K562 (cell line): ENCODE data around the gene MOXD1. TPM values are rescaled to one million over a fixed set of nuclear protein-coding genes. Genes with fewer than 3 reads are reported as not detected.

ENCODE experiments used
- ATAC-seq: fragments of 200-7000 bp; cut with Tn5 transposase; 3 replicates; pipeline ENCODE4 v1.9.1; 2020; ENCODE audit warnings: moderate library complexity
- BruUV-seq: library from RNA; stranded (reverse); fragments of 400-500 nt; replicated peaks from 2 replicates; lab custom pipeline; 2021; lab: Mats Ljungman, UMichigan
- CTCF ChIA-PET: fragments of 300-600 bp; formaldehyde crosslinking; extraction: SDS; loops from one replicate; lab custom pipeline; 2021; ENCODE audit warnings: low intra/inter-chr PET ratio; lab: Yijun Ruan, JAX
- POLR2A ChIA-PET: fragments of 300-600, 350-650 bp; sonication (Branson Sonifier 250); formaldehyde crosslinking; extraction: SDS; loops from one replicate; lab custom pipeline; 2021; ENCODE audit warnings: antibody characterized with exemption, inconsistent platforms; lab: Yijun Ruan, JAX
- DNase-seq, 4 experiments: peaks; one replicate each; pipeline versions ENCODE4 v3.0.0 to v3.0.0-alpha.2; 2011 to 2018; ENCODE audit warnings: low spot score in 3 of 4, mixed read lengths in 3 of 4; ENCODE audit errors: extremely low read depth in 1 of 4
- FAIRE-seq: peaks from 2 replicates; lab custom pipeline; 2011; peaks lifted over from hg19 to GRCh38; lab: Jason Lieb, UNC
- H2AFZ ChIP-seq: 2 replicates; pipeline ENCODE4 v1.6.0; 2011; ENCODE audit warnings: low read depth, low read length, control low read depth, inconsistent platforms
- H3K27ac ChIP-seq: fragments of 200-600 bp; 3 replicates; pipeline ENCODE4 v1.8.0; 2011; ENCODE audit warnings: low read depth, mild to moderate bottlenecking, control low read depth, inconsistent platforms, low read length, moderate library complexity, mixed read lengths; ENCODE audit errors: extremely low read depth
- H3K27me3 ChIP-seq, 2 experiments: fragments of 300-600 bp in 1 of 2; 2 replicates in 1 of 2; 3 replicates in 1 of 2; pipeline versions ENCODE4 v1.6.0 to v1.8.0; 2011; ENCODE audit warnings: inconsistent platforms in 2 of 2, low read length in 2 of 2, mild to moderate bottlenecking in 1 of 2, mixed read lengths in 1 of 2, moderate library complexity in 1 of 2; ENCODE audit not compliant: control insufficient read depth in 2 of 2, insufficient read depth in 2 of 2
- H3K36me3 ChIP-seq: fragments of 300-600 bp; 3 replicates; pipeline ENCODE4 v1.8.0; 2011; ENCODE audit warnings: mild to moderate bottlenecking, low read length, inconsistent platforms; ENCODE audit not compliant: control insufficient read depth, insufficient read depth
- H3K4me1 ChIP-seq, 2 experiments: fragments of 200-600 bp in 1 of 2; replicated peaks in 1 of 2; 2 replicates in 1 of 2; 3 replicates in 1 of 2; pipeline versions ENCODE4 v1.5.1 to v1.8.0; 2011; ENCODE audit warnings: inconsistent platforms in 2 of 2, low read length in 2 of 2, mild to moderate bottlenecking in 1 of 2, mixed read lengths in 1 of 2, moderate library complexity in 1 of 2; ENCODE audit not compliant: control insufficient read depth in 2 of 2, insufficient read depth in 2 of 2
- H3K4me2 ChIP-seq: 2 replicates; pipeline ENCODE4 v1.6.1; 2011; ENCODE audit warnings: low read length, control low read depth, inconsistent platforms, mixed read lengths; ENCODE audit not compliant: insufficient read depth
- H3K4me3 ChIP-seq: fragments of 200-600 bp; sonication (generic), shearing (Covaris generic); 2 replicates; pipeline ENCODE4 v1.5.1; 2016; ENCODE audit warnings: control low read depth, inconsistent platforms
- H3K79me2 ChIP-seq: fragments of 200-600 bp; 3 replicates; pipeline ENCODE4 v1.8.0; 2011; ENCODE audit warnings: low read length, inconsistent platforms; ENCODE audit not compliant: control insufficient read depth, insufficient read depth
- H3K9ac ChIP-seq, 2 experiments: 2 replicates each; pipeline versions ENCODE4 v1.6.0 to v1.6.1; 2011; ENCODE audit warnings: low read depth in 2 of 2, low read length in 2 of 2, control low read depth in 1 of 2, inconsistent platforms in 1 of 2, mild to moderate bottlenecking in 1 of 2, mixed read lengths in 1 of 2; ENCODE audit not compliant: insufficient read depth in 1 of 2
- H3K9me1 ChIP-seq: one replicate; pipeline ENCODE4 v1.6.0; 2011; ENCODE audit warnings: inconsistent platforms, mild to moderate bottlenecking, low read length, moderate library complexity; ENCODE audit not compliant: control insufficient read depth, insufficient read depth
- H3K9me3 ChIP-seq: replicated peaks from 2 replicates; pipeline ENCODE4 v1.5.1; 2011; ENCODE audit warnings: low read depth, low read length, inconsistent platforms; ENCODE audit not compliant: control insufficient read depth, insufficient read depth
- H4K20me1 ChIP-seq: replicated peaks from 2 replicates; pipeline ENCODE4 v1.6.1; 2011; ENCODE audit warnings: low read length, inconsistent platforms, mixed read lengths; ENCODE audit not compliant: control insufficient read depth, insufficient read depth
- HBP1 ChIP-seq: fragments of 450-650 bp; formaldehyde crosslinking; IDR thresholded peaks from 2 replicates; pipeline ENCODE4 v1.4.0; 2022; ENCODE audit warnings: missing genetic modification characterization
- NR3C1 ChIP-seq: sonication (generic); formaldehyde crosslinking; IDR thresholded peaks from 2 replicates; pipeline ENCODE4 v1.8.1; 2022; ENCODE audit warnings: missing genetic modification reagents
- ZBTB40 ChIP-seq, 2 experiments: fragments of 450-650 bp in 1 of 2; sonication (generic) in 1 of 2; formaldehyde crosslinking in 1 of 2; IDR thresholded peaks; 2 replicates each; pipeline versions ENCODE4 v1.7.1 to v1.9.0; 2016 to 2022; ENCODE audit warnings: inconsistent platforms in 1 of 2, mild to moderate bottlenecking in 1 of 2, missing genetic modification reagents in 1 of 2
- ZNF551 ChIP-seq: fragments of 250-450 bp; sonication (Bioruptor Pico); IDR thresholded peaks from 2 replicates; pipeline ENCODE4 v1.5.0; 2021; ENCODE audit warnings: mild to moderate bottlenecking, moderate library complexity
- WGBS: fragments of 100-300 bp; shearing (Covaris generic); methylation state at CpG from one replicate; pipeline ENCODE4 v1.1.6; 2016; ENCODE audit warnings: low coverage, mixed read lengths; ENCODE audit not compliant: insufficient coverage; ENCODE audit errors: missing lambda C conversion rate; 5-methylcytosine and 5-hydroxymethylcytosine counted together
- in situ Hi-C: fragments of 300-500 bp; cut with MboI; formaldehyde crosslinking; loops from 4 replicates; pipeline ENCODE4 v1.15.0; 2018; ENCODE audit warnings: inconsistent platforms, mixed read lengths
- intact Hi-C: fragments of 100-400 bp; cut with micrococcal nuclease; formaldehyde crosslinking; loops from 2 replicates; pipeline ENCODE4 v1.14.2; 2022
- polyA plus RNA-seq, 8 experiments: library from polyadenylated mRNA; depleted of rRNA in 4 of 8; stranded (reverse) in 5 of 8; unstranded in 3 of 8; fragments of >200 nt; fragmentation: Nextera tagmentation in 2 of 8; fragmentation: Illumina TruSeq in 1 of 8; extraction: Ambion mirVana in 2 of 8; extraction: Trizol in 1 of 8; gene quantifications; 2 replicates each; pipeline versions ENCODE4 v1.2.1 to v1.2.3, GENCODE V29; 2011 to 2014; ENCODE audit warnings: inconsistent platforms in 1 of 8, missing spikeins in 1 of 8
- total RNA-seq, 7 experiments: library from RNA; depleted of rRNA in 6 of 7; stranded (reverse); fragments of >200 nt in 6 of 7; fragmentation: Illumina TruSeq in 2 of 7; extraction: Trizol in 2 of 7; gene quantifications; 2 replicates each; pipeline versions ENCODE4 v1.2.1 to v1.2.3, GENCODE V29; 2011 to 2021; ENCODE audit warnings: low replicate concordance in 1 of 7

Gene MOXD1
- total and polyA plus RNA-seq, 9 of the 15 experiments (the other 6 are each of a cell fraction or from before 2014, with no cell fraction given): not detected

GRCh38 chr6:132280436-132280835, 120.8 kb downstream of the MOXD1 start:
- WGBS: 49% methylated on average over 8 of the region's 8 CpGs
- POLR2A ChIA-PET: interaction anchor here (0.6 to 1.0 kb wide), 2 partner anchors 9 kb away, joined by 3 to 4 read pairs; no protein-coding TSS in a partner anchor
- in situ Hi-C loops (loop anchor here (25.0 kb wide), 1 partner anchor 482 kb away; the partner anchor contains the start of gene VNN2), intact Hi-C loops (no loop called here)
- no peak overlapping the region for H3K4me2 ChIP-seq
- ATAC-seq (no peak), FAIRE-seq (no peak), DNase-seq (no peak)
- TF ChIP-seq ZNF551 (CRISPR knock-in tag) (no peak), NR3C1 (CRISPR knock-in tag) (no peak), ZBTB40 (IDR thresholded peaks at IDR 0.05) (no peak), ZBTB40 (CRISPR knock-in tag; IDR thresholded peaks at IDR 0.05) (no peak), HBP1 (CRISPR knock-in tag) (no peak)
- no peaks in the 10 kb centered on the region for H3K27me3 ChIP-seq
- no peak overlapping the region for H3K9ac ChIP-seq
- H3K4me3 ChIP-seq: no peak overlapping the region
- no peaks in the 10 kb centered on the region for H3K36me3 ChIP-seq
- H3K9me3 ChIP-seq: no peaks in the 10 kb centered on the region
- H2AFZ ChIP-seq: no peak overlapping the region
- CTCF ChIA-PET: interaction anchor here (0.6 to 2.4 kb wide), 5 partner anchors 17 to 488 kb away, joined by 3 to 42 read pairs (median 8); no protein-coding TSS in a partner anchor
- no peaks in the 10 kb centered on the region for H3K9me1 ChIP-seq
- H3K79me2 ChIP-seq: no peaks in the 10 kb centered on the region
- no TSS peak for BruUV-seq
- H4K20me1 ChIP-seq: no peaks in the 10 kb centered on the region
- no peak overlapping the region for H3K27ac ChIP-seq
- no peaks in the 10 kb centered on the region for H3K4me1 ChIP-seq
